Measurements from ENCODE around the gene VGLL1.

GRCh38 chrX:136589966-136590365 is 58.0 kb downstream of the VGLL1 start:
- TF ChIP-seq CTCF (IDR thresholded peaks at IDR 0.05; ENCODE audit: low read length) (no peak), EZH2 (optimal IDR thresholded peaks at IDR 0.05; ENCODE audit: low read depth, low read length) (no peak)
